ENCODE data around the gene PPM1M. TPM values are rescaled to one million over a fixed set of nuclear protein-coding genes. Genes with fewer than 3 reads are reported as not detected.

PPM1M gene
- total and polyA plus RNA-seq, 2 experiments from 2014 or later = 2.2 to 4.0 TPM

- Mint-ChIP-seq H3K9me3 (no peaks in the 10 kb centered on the region), H3K27me3 (ENCODE audit: insufficient read depth, low read depth, poor library complexity) (peaks cover 27% of the 10 kb centered on the region), H3K4me3 (peak overlapping the region; percentile 68), H3K27ac (0 out of 2 replicates have a peak overlapping the region, but pooled peaks have one; percentile 32), H3K4me1 (peaks cover 34% of the 10 kb centered on the region), H3K36me3 (ENCODE audit: low read depth) (no peaks in the 10 kb centered on the region)
- no peaks in the 10 kb centered on the region for H3K79me2 ChIP-seq (replicated peaks; ENCODE audit: insufficient read depth)
- H3K27me3 ChIP-seq (ENCODE audit: insufficient read depth) = no peaks in the 10 kb centered on the region
- H3K4me2 ChIP-seq = peak overlapping the region; percentile 80
- peak; percentile 55 for ATAC-seq
- no peaks in the 10 kb centered on the region; the same call in 1 of the 2 replicates for H4K20me1 ChIP-seq (replicated peaks; ENCODE audit: insufficient read depth)
- H3K36me3 ChIP-seq (ENCODE audit: insufficient read depth) = no peaks in the 10 kb centered on the region
- no peak overlapping the region for H3K27ac ChIP-seq (ENCODE audit: low read depth)
- peaks cover 23% of the 10 kb centered on the region for H3K4me1 ChIP-seq (ENCODE audit: insufficient read depth)
- DNase-seq (ENCODE audit: low spot score) = peak; percentile 59
- H2AFZ ChIP-seq = peak overlapping the region; percentile 87
- H3K9me2 ChIP-seq (ENCODE audit: insufficient read depth) = no peaks in the 10 kb centered on the region
- TF ChIP-seq STAT1 (IDR thresholded peaks at IDR 0.05; ENCODE audit: unreplicated experiment) (no peak), CTCF (conservative IDR thresholded peaks at IDR 0.05; ENCODE audit: low read depth in 2 of 2) (peak in 1 of 2 experiments; percentile 24; a peak in 2 of 4 replicates)
- 0 out of 2 replicates have a peak, but pooled peaks cover 4% of the 10 kb centered on the region for H3F3A ChIP-seq (replicated peaks; ENCODE audit: low read depth)
- peak overlapping the region; percentile 53 for H3K4me3 ChIP-seq
These were observed 52.9 kb downstream of the PPM1M start for GRCh38 chr3:52298149-52299098.

GRCh38 chr3:52299247-52299878 is 53.8 kb downstream of the PPM1M start:
- Histone ChIP-seq H3K79me2 (replicated peaks; ENCODE audit: insufficient read depth) (no peaks in the 10 kb centered on the region), H3K4me3 (peak overlapping the region; percentile 53), H2AFZ (peak overlapping the region; percentile 87), H4K20me1 (replicated peaks; ENCODE audit: insufficient read depth) (no peaks in the 10 kb centered on the region; the same call in 1 of the 2 replicates), H3K4me1 (ENCODE audit: insufficient read depth) (peaks cover 23% of the 10 kb centered on the region), H3K9me2 (ENCODE audit: insufficient read depth) (no peaks in the 10 kb centered on the region), H3K4me2 (peak overlapping the region; percentile 80), H3K27me3 (ENCODE audit: insufficient read depth) (no peaks in the 10 kb centered on the region), H3K27ac (ENCODE audit: low read depth) (no peak overlapping the region), H3K36me3 (ENCODE audit: insufficient read depth) (no peaks in the 10 kb centered on the region), H3F3A (replicated peaks; ENCODE audit: low read depth) (0 out of 2 replicates have a peak, but pooled peaks cover 4% of the 10 kb centered on the region)
- peak overlapping the region; percentile 68 for H3K4me3 Mint-ChIP-seq
- no peaks in the 10 kb centered on the region for H3K9me3 Mint-ChIP-seq
- H3K27ac Mint-ChIP-seq = peak overlapping the region; percentile 67; the same call in 1 of the 2 replicates
- no peaks in the 10 kb centered on the region for H3K36me3 Mint-ChIP-seq (ENCODE audit: low read depth)
- H3K27me3 Mint-ChIP-seq (ENCODE audit: insufficient read depth, low read depth, poor library complexity) = peaks cover 29% of the 10 kb centered on the region
- peaks cover 34% of the 10 kb centered on the region for H3K4me1 Mint-ChIP-seq
- DNase-seq (ENCODE audit: low spot score) (peak; percentile 32), ATAC-seq (peak; percentile 17)
- TF ChIP-seq ZNF331 (CRISPR knock-in tag; IDR thresholded peaks at IDR 0.05; ENCODE audit: low read depth) = no peak
- TF ChIP-seq EZH2 (IDR thresholded peaks at IDR 0.05; ENCODE audit: low read depth, unreplicated experiment) = no peak
- no peak for TF ChIP-seq STAT1 (IDR thresholded peaks at IDR 0.05; ENCODE audit: unreplicated experiment)
- no peak for TF ChIP-seq CTCF (conservative IDR thresholded peaks at IDR 0.05; ENCODE audit: low read depth in 2 of 2)
- no peak for TF ChIP-seq JUNB (IDR thresholded peaks at IDR 0.05; ENCODE audit: unreplicated experiment)
- TF ChIP-seq EZH2phosphoT487 (IDR thresholded peaks at IDR 0.05; ENCODE audit: unreplicated experiment) = no peak
- TF ChIP-seq REST (IDR thresholded peaks at IDR 0.05; ENCODE audit: unreplicated experiment) = no peak
- no peak for TF ChIP-seq POLR2AphosphoS5 (IDR thresholded peaks at IDR 0.05; ENCODE audit: low read depth)

Data from GM23338 (cell line).